GM18517 (cell line): Measurements from ENCODE around the gene GMDS.

Experiments
- ATAC-seq: cut with Tn5 transposase; IDR thresholded peaks from one replicate; pipeline ENCODE4 v1.9.1; 2021; ENCODE audit warnings: mild to moderate bottlenecking, moderate library complexity; ENCODE audit not compliant: unreplicated experiment

GMDS gene

DNA sequence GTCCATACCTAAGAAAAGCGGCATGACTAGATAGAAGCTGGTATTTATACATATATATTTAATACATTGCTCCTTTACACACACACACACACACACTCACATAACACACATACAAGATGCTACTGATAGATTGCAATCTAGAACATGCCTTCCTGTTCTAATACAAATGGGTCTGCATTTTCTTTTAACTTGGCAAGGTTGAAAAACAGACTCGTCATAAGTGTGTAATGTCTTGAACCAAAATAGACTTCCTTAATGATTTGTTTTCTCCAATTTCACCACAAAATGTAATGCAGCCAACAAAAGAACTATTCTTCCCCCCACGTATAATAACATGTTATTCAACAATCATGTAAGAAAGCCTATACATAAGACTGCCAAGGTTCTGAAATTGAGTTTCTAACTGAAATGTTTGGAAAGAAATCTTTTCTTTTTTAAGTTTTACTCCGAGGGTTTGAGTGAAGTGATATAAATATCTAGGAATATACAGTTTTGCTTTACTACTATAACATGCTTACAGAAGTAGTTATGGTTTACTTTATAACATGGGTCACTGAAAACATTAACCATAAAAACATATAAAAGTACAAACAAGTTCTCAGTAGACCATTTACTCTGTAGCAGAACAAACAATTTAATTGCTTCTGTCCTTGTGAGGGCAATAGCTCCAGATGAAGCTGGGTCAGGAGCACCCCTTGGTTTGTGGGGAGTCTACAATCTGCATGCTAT is 428.2 kb downstream of the GMDS start:
- no peak for ATAC-seq

DNA sequence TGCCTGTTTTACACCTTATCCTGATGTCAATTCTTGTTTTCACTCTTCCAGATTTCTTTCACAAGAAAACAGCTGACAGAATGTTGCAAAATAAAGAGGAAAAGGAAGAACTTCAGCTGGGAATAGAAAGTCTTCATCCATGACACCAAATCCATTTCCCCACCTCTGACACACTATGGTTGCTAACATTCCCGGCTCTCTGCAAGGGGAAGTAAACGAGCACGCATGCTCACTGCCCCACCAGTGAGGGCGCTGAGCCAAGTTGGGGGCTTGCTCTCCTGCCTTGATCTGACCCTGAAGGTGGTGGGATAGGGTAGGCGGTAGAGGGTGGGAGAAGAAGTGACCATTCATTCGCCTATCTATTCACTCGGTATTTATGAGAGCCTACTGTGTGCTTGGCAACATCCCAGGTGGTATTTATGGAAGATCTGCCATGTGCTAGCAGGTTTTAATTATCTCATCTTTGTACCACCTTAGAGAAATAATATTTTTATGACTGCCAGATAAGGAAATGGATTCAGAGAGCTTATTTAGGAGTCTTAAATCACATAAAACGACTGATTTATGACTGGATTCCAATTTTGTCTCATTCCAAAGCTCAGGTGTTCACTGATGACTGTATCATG is 429.5 kb downstream of the GMDS start:
- ATAC-seq: no peak

DNA sequence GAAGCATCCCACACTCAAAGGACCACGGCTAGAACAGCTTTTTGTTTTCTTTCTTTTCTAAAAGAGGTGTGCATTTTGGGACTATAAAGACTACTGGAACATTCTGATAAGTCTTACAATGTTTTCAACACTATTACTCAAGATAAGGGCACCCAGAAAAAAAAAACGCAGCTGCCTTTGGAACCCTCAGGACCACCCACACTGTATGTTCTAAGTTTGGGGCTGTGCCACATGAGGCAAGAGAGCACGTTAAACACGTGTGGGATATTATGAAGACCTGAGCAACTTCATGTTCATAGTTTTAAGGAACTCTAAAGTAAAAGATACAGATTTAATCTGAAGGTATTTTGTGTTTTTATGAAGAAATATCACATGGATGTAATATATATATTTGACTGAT is 431.1 kb downstream of the GMDS start:
- no peak for ATAC-seq

DNA sequence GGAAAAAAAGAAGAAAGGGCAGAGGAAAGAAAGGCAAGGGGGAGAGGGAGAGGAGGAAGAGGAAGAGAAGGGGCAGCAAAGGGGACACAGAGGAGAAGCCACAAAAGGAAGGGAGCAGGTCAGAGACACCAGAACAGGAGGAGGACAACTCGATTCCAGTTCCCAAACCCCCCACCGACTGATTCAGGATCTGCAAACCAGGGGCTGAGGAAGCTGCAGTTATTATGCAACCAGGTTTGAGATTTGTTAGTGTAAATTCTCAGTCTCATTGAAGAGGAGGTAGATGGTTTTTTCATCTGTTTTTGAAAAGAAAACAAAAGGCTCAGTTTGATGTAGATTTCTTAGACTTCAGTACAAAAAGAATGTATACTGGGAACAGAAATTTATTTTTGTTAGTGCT is 432.9 kb downstream of the GMDS start:
- no peak for ATAC-seq

DNA sequence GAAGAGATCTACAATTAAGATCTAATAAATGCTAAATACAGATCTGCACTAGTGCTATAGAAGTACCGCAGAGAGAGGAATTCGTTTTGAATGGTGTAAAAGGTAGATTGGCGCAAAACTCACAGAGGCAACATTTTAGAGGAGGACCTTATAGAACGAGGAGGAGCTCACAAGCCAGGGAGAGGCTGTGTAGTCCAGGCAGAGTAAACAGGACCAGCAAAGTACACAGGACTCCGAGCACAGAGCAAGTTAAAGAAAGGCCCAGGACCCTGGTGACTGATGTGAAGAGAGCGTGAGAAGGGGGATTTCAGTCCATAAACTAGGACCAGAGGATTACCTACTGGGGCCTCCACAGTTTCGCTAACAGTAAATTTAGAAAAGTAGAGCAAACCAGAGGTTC is 433.4 kb downstream of the GMDS start:
- ATAC-seq: no peak

DNA sequence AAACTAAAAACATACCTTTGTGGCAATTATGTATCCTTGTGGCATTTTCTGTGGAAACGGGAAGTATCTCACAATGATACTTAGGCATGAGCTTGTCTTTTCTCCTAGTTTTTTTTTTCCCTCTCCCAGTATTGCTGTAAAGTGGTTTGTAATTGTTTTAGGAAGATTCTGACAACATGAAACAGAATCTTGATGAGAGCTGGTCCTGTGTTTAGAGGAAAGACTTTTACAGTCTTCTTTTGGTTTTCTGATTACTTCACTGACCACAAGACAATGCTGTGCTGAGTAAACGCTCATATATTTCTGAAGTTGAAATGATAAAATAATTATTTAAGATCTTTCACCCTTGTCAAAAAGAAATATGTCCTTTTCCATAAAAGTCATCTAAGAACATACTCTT is 434.5 kb downstream of the GMDS start:
- no peak for ATAC-seq

DNA sequence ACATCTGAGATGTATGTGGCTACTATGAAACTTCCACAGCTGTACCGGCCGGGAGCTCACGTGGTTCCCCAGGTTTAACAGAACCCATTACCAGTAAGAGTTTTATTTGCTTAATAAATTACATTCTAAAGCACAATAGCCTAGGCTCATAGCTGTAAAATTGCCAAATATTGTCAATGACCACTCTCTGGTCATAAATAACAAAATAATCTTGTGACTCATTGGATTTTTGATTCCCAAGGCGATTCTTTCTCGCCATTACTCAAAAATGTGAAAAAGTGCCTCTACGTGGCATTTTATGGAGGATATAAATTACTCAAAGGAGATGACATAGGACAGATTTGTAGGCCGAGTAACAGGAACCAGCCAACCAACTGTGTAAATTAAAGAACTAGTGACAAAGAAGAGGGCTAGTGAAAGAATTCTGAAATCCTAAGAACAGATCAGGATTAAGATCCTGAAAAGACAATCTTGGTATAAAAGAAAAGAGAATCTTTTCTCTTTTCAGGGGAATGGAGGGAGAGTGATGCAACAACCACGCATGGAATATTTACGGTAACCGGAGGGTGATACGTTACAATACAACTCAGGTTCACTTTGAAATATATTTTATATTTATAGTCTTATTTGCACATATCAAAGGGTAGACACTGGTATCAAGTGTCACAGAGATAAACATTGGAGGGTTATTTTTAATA is 436.0 kb downstream of the GMDS start:
- no peak for ATAC-seq

DNA sequence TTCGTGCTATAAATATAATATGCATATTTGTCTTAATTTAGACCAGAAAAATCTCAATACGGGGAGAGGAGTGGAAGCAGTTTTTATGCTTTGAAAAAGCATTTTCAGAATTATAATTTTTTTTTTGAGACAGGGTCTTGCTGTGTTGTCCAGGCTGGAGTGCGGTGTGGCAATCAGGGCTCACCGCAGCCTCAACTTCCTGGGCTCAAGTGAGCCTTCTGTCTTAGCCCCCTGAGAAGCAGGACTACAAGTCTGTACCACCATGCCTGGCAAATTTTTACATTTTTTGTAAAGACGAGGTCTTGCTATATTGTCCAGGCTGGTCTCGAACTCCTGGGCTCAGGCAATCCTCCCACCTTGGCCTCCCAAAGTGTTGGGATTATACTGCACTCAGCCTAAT is 438.5 kb downstream of the GMDS start:
- ATAC-seq: no peak

DNA sequence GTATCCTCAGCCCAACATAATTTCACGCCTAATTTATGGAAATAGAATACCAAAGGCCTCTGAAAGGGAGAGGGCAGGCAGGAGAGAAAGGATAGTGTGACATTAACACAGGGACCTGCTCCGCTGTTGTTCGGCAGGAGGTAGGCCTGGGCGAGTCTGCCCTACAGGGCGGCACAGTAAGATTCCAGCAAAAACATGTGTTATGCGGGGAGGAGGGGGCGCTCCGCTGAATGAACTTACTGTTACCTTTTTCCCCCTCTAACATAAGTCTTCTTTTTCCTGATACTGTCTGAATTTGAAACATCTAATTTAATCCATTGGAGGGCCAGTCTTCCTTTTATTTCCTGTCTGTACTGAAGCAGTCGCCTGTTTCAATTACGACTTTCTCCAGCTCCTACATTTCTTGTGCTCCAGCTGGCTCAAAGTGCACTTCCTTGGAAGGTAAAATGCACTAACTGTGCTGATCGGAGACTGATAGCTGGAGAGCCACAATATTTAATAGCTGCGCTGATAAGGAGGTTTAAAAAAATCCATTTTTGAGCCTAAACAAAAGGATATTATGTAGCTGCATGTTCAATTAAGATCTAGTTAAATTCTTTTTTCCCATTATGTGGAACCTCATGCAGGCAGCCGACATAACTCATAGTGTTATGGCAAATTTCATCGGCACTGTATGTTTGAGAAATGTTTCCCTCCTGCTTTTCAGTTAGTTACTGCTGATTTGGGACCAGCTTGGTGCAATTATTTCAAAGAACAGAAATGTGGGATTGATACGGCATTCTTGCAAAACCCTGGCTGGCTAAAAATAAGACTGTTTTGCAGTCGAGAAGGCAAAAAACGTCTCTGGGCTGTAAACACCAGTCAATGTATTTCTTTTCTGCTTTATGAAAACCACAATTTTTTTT is 442.7 kb downstream of the GMDS start:
- ATAC-seq: no peak

DNA sequence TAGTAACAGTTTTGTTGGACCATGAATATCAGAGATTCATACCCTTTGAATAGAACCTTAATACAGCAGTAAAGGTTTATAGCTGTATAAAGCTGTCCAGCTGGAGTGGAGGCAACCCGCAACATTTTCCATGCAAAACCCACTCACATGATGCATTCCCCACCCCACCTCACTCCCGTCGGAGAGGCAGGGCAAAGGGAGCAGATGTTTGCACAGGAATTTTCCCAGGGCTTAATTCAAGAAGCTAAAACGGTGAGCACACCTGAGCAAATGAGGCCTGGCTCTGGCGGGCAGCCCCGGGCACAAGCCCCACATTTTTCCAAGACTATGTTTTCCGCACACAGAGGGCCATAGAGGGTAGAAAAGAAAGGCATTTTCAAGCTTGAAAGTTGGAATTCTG is 444.0 kb downstream of the GMDS start:
- ATAC-seq: no peak

DNA sequence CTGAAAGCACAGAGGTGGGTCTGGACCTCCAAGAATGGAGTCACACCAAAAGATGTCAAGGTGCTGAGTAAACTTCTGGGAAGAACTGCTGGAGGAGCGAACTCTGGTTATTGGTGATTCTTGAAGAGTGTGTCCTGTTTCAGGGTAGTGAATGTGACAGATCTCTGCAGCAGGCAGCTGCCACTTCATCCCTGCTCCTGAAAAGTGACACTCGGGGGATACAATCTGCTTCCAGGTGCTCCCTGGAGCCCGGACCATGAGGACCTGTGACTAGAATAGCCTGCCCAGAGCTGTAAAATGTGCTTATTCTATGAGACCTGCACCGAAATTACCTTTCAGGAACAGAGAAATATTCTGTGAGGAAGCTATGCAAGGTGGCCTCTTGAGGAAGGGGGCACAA is 444.6 kb downstream of the GMDS start:
- no peak for ATAC-seq

DNA sequence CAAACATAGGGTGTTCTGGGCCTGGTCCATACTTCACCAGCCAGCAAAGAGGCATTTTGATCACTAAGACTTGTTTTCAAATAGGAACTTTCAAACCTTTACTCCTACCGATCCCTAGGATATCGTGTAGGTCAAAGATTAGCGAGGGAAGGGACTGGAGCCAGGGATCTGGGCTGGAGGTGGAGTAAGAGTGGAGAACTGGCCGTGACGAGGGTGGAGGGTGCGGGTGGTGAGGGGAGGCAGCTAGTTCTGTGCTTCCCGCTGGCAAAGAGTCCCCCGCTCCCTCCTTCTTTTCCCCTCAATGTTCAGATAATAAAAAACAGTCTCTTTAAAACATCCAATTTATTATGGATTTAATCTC is 446.5 kb downstream of the GMDS start:
- ATAC-seq: no peak

DNA sequence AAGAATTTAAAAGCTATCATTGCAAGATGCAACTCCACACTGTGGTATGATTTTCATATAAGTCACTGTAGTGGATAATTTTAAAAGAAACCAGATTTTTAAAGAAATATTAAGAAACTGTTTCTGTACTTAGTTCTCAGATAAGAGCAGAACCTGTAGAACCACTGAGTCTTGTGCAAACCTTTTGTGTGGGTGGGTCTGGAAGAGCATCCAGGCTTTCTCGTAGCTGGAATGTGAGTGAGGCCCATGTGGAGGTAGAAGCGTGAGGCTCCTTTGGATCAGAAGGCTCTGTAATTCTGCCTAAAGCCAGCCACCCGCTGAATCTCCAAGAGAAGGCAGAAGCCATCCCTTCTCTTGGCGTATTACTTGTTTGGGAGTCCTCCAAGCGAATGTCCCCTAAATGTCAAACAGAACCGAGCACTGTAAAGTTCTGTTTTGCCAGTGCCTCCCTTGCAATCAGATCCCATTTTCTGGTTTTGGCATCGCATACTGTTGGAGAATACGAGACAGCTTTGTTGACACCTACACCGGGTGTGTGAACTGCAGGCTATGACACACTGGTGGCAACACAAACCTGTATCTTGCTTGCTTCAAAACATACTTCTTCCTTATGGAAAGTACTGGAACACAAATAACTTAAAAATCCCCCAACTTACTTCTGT is 447.0 kb downstream of the GMDS start:
- ATAC-seq: no peak

DNA sequence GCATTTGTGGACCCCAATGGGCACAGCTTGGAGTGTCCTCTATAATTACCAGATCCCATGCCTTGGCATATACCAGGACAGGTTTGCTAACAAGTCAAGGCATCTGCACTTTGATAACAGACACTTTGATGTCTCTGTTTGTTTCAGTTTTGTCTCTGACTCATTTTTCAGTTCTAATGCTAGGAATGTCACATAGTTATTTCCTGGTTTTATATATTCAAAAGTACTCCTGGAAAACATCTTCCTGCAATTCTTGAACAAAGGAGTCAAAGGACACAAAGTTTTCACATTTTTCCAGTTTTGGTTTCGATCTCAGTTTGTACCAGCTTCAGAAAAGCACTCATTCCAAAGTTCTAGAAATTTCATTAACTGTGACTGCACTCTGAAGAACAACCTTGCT is 447.6 kb downstream of the GMDS start:
- peak; percentile 8 for ATAC-seq

DNA sequence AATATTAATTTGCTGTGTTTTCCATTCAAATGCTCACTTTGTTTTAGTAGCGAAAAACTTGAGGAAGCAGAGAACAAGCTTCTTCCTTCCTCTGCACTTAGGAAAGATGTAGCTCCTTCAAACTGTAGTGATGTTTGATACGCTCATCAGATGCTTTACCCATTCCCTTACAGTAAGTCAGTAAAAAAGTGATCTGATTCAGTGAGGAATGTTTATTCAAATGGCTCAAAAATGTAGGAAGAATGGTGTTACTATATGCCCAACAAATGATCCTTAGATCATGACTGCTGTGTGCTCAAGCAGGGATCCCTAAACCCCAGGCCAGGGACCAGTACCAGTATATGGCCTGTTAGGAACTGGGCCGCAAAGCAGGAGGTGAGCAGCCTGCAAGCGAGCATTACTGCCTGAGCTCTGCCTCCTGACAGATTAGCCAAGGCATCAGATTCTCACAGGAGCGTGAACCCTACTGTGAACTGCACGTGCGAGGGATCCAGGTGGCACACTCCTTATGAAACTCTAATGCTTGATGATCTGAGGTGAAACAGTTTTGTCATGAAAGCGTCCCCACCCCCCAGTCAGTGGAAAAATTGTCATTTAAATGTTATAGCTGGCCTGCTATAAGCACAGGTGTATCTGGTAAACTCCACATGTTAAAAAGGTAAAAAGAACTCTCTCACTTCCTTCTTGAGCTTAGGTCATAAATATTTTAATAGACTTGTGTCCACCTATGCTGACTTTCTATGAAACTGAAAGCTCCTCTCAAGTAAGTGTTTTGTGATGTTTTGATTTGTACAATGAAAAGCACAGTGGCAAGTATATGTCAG is 448.5 kb downstream of the GMDS start:
- ATAC-seq: peak; percentile 82

DNA sequence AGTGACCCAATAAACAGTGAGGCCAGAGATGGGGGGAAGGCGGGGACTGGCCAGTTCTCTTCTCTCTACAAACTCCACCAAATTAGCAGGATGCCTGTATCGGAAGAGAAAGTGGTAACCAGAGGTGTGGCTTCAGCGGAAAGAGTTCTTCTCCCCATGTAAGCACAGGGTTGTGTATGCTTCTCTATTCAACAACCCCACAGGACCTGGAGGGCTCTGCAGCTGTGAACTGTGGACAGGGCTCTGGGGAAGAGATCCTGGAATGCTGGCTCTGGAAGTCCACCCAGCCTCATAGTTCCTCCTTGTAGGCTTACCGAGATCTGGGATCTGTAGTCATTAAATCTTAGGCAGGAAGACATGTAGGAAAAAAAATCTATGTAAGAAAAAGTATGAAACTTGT is 449.5 kb downstream of the GMDS start:
- ATAC-seq: no peak

DNA sequence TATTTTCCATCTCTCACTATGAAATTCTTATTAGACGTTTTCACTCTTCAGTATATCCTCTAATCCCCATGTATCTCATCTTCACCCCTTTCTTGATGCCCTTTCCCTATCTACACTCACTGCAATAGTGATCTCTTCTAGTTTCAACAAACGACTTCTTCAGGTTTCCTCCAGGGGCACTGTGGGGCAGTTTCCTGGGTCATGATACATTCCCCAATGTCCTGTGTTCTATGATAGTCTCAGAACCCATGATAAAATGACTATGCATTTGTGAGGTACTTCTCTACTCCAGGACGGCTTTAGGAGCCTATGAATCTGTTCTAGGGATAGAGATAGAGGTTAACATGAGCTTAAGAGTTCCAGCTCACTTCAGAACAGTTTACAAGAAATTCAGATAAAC is 452.4 kb downstream of the GMDS start:
- ATAC-seq: peak; percentile 43

DNA sequence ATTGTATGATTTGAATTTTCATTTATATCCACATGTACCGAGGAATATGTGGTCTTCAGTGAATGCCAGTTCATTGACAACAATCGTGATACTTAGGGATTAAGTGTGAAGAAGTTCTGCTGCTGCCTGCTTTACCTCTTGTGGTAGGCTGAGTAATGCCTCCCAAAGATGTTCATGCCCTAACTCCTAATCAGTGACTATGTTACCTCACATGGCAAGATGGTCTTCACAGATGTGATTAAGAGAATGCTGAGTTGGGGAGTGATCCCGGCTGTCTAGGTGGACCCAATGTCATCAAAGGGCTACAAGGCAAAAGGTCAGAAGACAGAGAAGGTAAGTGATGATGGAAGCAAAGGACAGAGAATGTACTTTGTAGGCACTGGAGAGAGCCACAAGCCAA is 454.7 kb downstream of the GMDS start:
- ATAC-seq: no peak

DNA sequence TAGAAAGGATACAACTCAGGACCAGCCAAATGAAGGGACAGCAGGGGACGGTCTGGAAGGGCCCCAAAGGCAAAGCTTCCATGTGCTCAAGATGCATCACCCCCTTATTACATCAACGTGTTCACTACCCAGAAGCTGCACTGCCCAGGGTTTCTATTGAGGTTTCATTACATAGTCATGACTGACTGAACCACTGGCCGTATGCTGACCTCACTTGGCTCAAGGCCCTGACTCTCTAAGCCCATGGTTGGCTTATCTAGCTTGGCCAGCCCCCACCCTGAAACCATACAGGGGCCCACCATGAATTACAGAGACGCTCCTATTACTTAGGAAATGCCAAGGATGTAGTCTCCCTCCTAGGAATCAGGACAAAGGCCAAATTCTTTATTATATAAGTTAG is 456.3 kb downstream of the GMDS start:
- ATAC-seq: no peak

DNA sequence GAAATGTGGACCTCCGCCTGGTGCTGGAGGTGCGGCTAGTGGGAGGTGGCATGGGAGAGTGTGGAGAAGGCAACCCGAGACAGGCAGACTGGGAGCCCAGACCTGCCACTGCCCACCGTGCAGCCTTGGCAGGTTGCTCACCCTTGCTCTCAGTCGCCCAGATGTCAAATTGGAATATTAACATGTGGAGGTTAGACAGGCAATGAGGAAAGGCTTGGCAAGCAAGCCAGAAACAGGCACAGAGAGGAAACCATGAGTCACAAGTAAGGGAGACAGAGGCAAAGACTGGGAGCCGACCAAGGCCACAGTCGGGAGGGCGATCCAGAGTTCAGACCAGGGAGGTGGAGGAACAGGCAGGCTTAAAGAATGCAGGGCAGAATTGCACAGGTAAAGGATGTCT is 457.5 kb downstream of the GMDS start:
- ATAC-seq: no peak
